A673 (cell line): ENCODE measurements around the gene LMNTD2. TPM values are rescaled to one million over a fixed set of nuclear protein-coding genes. Genes with fewer than 3 reads are reported as not detected.

Experiments
- BruUV-seq: library from RNA; stranded (reverse); fragments of 400-500 nt; replicated peaks from 2 replicates; lab custom pipeline; 2021; lab: Mats Ljungman, UMichigan
- CTCF ChIA-PET: fragments of 300-600 bp; sonication (Branson Sonifier 250); formaldehyde crosslinking; loops from one replicate; lab custom pipeline; 2022; ENCODE audit warnings: antibody characterized with exemption; lab: Charles Lee
- POLR2A ChIA-PET: fragments of 300-600 bp; sonication (Branson Sonifier 250); formaldehyde crosslinking; loops from one replicate; lab custom pipeline; 2022; ENCODE audit warnings: antibody characterized with exemption; ENCODE audit not compliant: low non-redundant PET; lab: Charles Lee
- DNase-seq: peaks from one replicate; pipeline ENCODE4 v3.0.0-alpha.2; 2015; ENCODE audit warnings: low spot score
- H3K27ac ChIP-seq: fragments of 200-600 bp; sonication (generic); 2 replicates; pipeline ENCODE4 v1.5.1; 2016; ENCODE audit warnings: mixed run types, low read depth, mild to moderate bottlenecking, mixed read lengths, antibody characterized with exemption, low read length; ENCODE audit not compliant: poor library complexity, severe bottlenecking
- H3K27me3 ChIP-seq: fragments of 200-600 bp; sonication (generic); replicated peaks from 2 replicates; pipeline ENCODE4 v1.6.1; 2017; ENCODE audit warnings: mixed run types, low read depth, mild to moderate bottlenecking, mixed read lengths, antibody characterized with exemption, low read length; ENCODE audit not compliant: insufficient read depth, poor library complexity
- H3K36me3 ChIP-seq: fragments of 200-600 bp; sonication (generic); 2 replicates; pipeline ENCODE4 v1.6.1; 2016; ENCODE audit warnings: mixed run types, mild to moderate bottlenecking, mixed read lengths, antibody characterized with exemption, low read length; ENCODE audit not compliant: insufficient read depth, poor library complexity, severe bottlenecking
- H3K4me1 ChIP-seq: fragments of 200-600 bp; sonication (generic); 2 replicates; pipeline ENCODE4 v1.6.1; 2017; ENCODE audit warnings: mixed run types, mild to moderate bottlenecking, mixed read lengths, antibody characterized with exemption, low read length; ENCODE audit not compliant: insufficient read depth, poor library complexity, severe bottlenecking
- H3K4me3 ChIP-seq: fragments of 200-600 bp; sonication (generic); 2 replicates; pipeline ENCODE4 v1.5.1; 2016; ENCODE audit warnings: low read depth, mixed run types, mild to moderate bottlenecking, mixed read lengths, low read length; ENCODE audit not compliant: poor library complexity, severe bottlenecking
- H3K9me3 ChIP-seq: fragments of 200-600 bp; sonication (generic); 2 replicates; pipeline ENCODE4 v1.6.1; 2016; ENCODE audit warnings: mixed run types, low read depth, mild to moderate bottlenecking, mixed read lengths, antibody characterized with exemption, low read length; ENCODE audit not compliant: poor library complexity, severe bottlenecking
- CTCF ChIP-seq: fragments of 300-800, 200-600 bp; sonication (generic); conservative IDR thresholded peaks from 2 replicates; pipeline ENCODE4 v1.5.1; 2017; ENCODE audit warnings: low read depth, mild to moderate bottlenecking, antibody characterized with exemption, low read length, moderate library complexity, mixed read lengths
- EZH2 ChIP-seq: fragments of 200-600 bp; sonication (generic); IDR thresholded peaks from 2 replicates; pipeline ENCODE4 v1.6.1; 2017; ENCODE audit warnings: borderline replicate concordance, low read depth, mild to moderate bottlenecking, mixed read lengths, antibody characterized with exemption, low read length; ENCODE audit not compliant: poor library complexity, severe bottlenecking
- intact Hi-C: fragments of 100-400 bp; cut with micrococcal nuclease; formaldehyde crosslinking; loops from one replicate; pipeline ENCODE4 v1.10.0; 2022; ENCODE audit not compliant: unreplicated experiment
- total RNA-seq: library from RNA; stranded (reverse); gene quantifications from 2 replicates; pipeline ENCODE4 v1.2.3, GENCODE V29; 2021

The LMNTD2 gene
- total RNA-seq, 1 experiment from 2014 or later = 1.1 TPM

DNA sequence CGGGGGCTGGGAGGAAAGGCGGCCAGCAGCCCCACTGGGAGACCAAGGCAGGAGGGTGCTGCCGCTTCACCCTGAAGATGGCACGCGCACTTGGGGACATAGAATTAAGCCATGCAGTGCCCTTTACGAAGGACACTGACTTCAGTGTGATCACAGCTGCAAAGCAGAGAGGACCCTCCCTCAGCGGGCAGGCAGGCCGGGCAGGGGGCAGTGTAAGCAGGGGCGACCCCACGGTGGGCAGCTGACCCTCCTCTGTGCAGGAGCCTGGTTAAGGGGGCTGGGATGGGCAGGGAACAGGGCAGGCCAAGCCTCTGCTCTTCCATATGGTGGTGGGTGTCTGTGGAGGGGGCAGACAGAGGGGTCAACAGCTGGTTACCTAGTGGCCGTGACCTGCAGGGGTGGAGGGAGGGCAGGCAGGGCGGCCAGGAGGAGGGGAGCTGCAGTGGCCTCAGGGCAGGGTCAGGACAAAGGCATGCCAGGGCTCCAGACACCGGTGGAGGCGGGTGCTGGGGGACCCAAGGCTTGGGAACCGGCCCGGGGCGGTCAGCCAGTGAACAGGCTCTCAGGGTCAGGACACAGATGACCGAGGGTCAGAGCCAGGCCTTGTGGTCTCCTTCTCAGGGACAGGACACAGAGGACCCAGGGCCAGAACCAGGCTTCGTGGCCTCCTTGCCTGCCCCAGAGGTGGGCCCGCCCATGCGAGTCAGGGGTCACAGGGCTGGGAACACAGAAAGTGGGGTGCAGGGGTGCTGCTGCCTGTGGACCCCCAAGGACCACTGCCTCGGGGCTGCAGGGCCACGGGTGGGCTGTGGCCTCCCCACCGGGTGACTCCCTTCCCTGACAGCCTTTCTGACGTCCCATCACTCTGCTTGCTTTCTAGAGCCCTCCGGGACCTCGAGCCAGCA is 7.2 kb downstream of the LMNTD2 start:
- Histone ChIP-seq H3K27ac (no peak overlapping the region), H3K4me3 (no peak overlapping the region), H3K36me3 (no peaks in the 10 kb centered on the region), H3K27me3 (peaks cover 22% of the 10 kb centered on the region), H3K4me1 (peaks cover 6% of the 10 kb centered on the region), H3K9me3 (no peaks in the 10 kb centered on the region)
- intact Hi-C loops = loop anchor here (10.0 kb wide), 1 partner anchor 171 kb away; no protein-coding TSS in a partner anchor
- TF ChIP-seq EZH2 (no peak), CTCF (no peak)
- no TSS peak for BruUV-seq
- DNase-seq = no peak
- ChIA-PET POLR2A (no interaction called here), CTCF (no interaction called here)

- POLR2A ChIA-PET = no interaction called here
Measured at GRCh38 chr11:551596-551995, 8.9 kb downstream of the LMNTD2 start.

DNA sequence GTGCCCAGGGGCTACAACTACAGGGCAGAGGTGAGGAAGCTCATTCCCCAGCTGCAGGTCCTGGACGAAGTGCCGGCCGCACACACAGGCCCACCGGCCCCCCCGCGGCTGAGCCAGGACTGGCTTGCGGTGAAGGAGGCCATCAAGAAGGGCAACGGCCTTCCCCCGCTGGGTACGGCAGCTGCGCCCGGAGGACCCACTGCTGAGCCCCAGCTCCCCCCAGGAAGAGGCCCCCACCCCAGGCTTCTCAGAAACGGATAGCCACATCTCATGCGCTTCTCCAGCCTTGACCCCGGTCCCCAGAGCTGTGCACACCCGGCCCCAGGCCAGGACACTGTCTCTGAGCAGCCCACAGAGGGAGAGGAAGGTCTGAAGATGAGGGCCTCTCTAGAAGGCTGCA is 9.4 kb downstream of the LMNTD2 start:
- H3K27ac ChIP-seq = no peak overlapping the region
- H3K9me3 ChIP-seq = no peaks in the 10 kb centered on the region
- intact Hi-C loops = loop anchor here (10.0 kb wide), 1 partner anchor 174 kb away; no protein-coding TSS in a partner anchor
- ChIA-PET CTCF (no interaction called here), POLR2A (interaction anchor here (0.6 kb wide), 1 partner anchor 21 kb away, joined by 5 read pairs; no protein-coding TSS in a partner anchor)
- no peak overlapping the region for H3K4me3 ChIP-seq
- DNase-seq = no peak
- peaks cover 6% of the 10 kb centered on the region for H3K4me1 ChIP-seq
- no TSS peak for BruUV-seq
- peaks cover 8% of the 10 kb centered on the region for H3K27me3 ChIP-seq
- TF ChIP-seq CTCF (no peak), EZH2 (no peak)
- H3K36me3 ChIP-seq = no peaks in the 10 kb centered on the region

More at GRCh38 chr11:551596-551995, 8.9 kb downstream of the LMNTD2 start:
- Histone ChIP-seq H3K27me3 (peaks cover 12% of the 10 kb centered on the region), H3K27ac (no peak overlapping the region), H3K9me3 (no peaks in the 10 kb centered on the region), H3K4me1 (peaks cover 6% of the 10 kb centered on the region), H3K36me3 (no peaks in the 10 kb centered on the region), H3K4me3 (no peak overlapping the region)
- BruUV-seq = no TSS peak
- CTCF ChIA-PET = no interaction called here
- intact Hi-C loops = loop anchor here (10.0 kb wide), 1 partner anchor 173 kb away; no protein-coding TSS in a partner anchor
- TF ChIP-seq CTCF (no peak), EZH2 (no peak)
- DNase-seq = no peak
